Activated B cell treated with CpG ODN at 0.5 μM for 24 hours (primary cell): ENCODE data around the gene MEFV. TPM values are rescaled to one million over a fixed set of nuclear protein-coding genes. Genes with fewer than 3 reads are reported as not detected.
A peak's percentile ranks its signal among the peaks of the same experiment; 100 is the strongest.

Experiments used
- ATAC-seq: fragments of 200-7000 bp; cut with Tn5 transposase; one replicate; pipeline ENCODE4 v1.10.0; 2021; ENCODE audit warnings: low read depth, mild to moderate bottlenecking, moderate library complexity
- CTCF ChIA-PET: fragments of 350-600 bp; sonication (Branson Sonifier 250); formaldehyde crosslinking; loops from one replicate; lab custom pipeline; 2021; ENCODE audit warnings: antibody characterized with exemption; lab: Charles Lee
- POLR2A ChIA-PET: fragments of 350-600 bp; sonication (Branson Sonifier 250); formaldehyde crosslinking; loops from one replicate; lab custom pipeline; 2021; ENCODE audit warnings: antibody characterized with exemption; lab: Charles Lee
- DNase-seq: peaks from one replicate; pipeline ENCODE4 v3.0.0; 2022
- H3K27ac Mint-ChIP-seq: one replicate; pipeline ENCODE4 v1.8.0; 2020; ENCODE audit warnings: mixed read lengths
- H3K27me3 Mint-ChIP-seq: one replicate; pipeline ENCODE4 v1.8.0; 2021; ENCODE audit warnings: mixed read lengths
- H3K36me3 Mint-ChIP-seq: one replicate; pipeline ENCODE4 v1.8.0; 2021; ENCODE audit warnings: low read depth, mixed read lengths
- H3K4me1 Mint-ChIP-seq: one replicate; pipeline ENCODE4 v1.8.0; 2021; ENCODE audit warnings: mixed read lengths
- H3K4me3 Mint-ChIP-seq: one replicate; pipeline ENCODE4 v1.8.0; 2020; ENCODE audit warnings: mild to moderate bottlenecking, mixed read lengths
- H3K9me3 Mint-ChIP-seq: one replicate; pipeline ENCODE4 v1.8.0; 2020; ENCODE audit warnings: mixed read lengths
- CTCF ChIP-seq: fragments of 200-600 bp; IDR thresholded peaks from one replicate; pipeline ENCODE4 v1.8.0; 2022; ENCODE audit warnings: antibody characterized with exemption, mild to moderate bottlenecking
- intact Hi-C: fragments of 100-400 bp; cut with micrococcal nuclease; formaldehyde crosslinking; loops from one replicate; pipeline ENCODE4 v1.15.1; 2024
- total RNA-seq: library from RNA; stranded (reverse); gene quantifications from 2 replicates; pipeline ENCODE4 v1.2.3, GENCODE V29; 2022

Gene MEFV
- total RNA-seq, 1 donor from 2014 or later, result not detected

- ChIA-PET POLR2A (interaction anchor here (0.7 to 4.6 kb wide), 2 partner anchors 16 to 134 kb away, joined by 3 to 82 read pairs; partner anchors contain the start of genes ZNF174, ZNF263 and ZSCAN32), CTCF (interaction anchor here (0.7 to 1.5 kb wide), 4 partner anchors 10 to 234 kb away, joined by 3 to 8 read pairs (median 4); partner anchors contain the start of genes CLUAP1 and ZNF263)
- intact Hi-C loops, result loop anchor here (10.0 kb wide), 1 partner anchor 112 kb away; no protein-coding TSS in a partner anchor
- Mint-ChIP-seq H3K36me3 (peaks cover 35% of the 10 kb centered on the region), H3K4me1 (peaks cover 27% of the 10 kb centered on the region), H3K9me3 (no peaks in the 10 kb centered on the region), H3K4me3 (no peak overlapping the region), H3K27me3 (no peaks in the 10 kb centered on the region), H3K27ac (no peak overlapping the region)
- ATAC-seq, result no peak
- DNase-seq, result no peak
- TF ChIP-seq CTCF, result no peak
These were observed 10.6 kb upstream of the MEFV start for GRCh38 chr16:3266873-3267537.

- Mint-ChIP-seq H3K4me1 (peaks cover 27% of the 10 kb centered on the region), H3K9me3 (no peaks in the 10 kb centered on the region), H3K4me3 (peak overlapping the region; percentile 89), H3K27me3 (no peaks in the 10 kb centered on the region), H3K36me3 (peaks cover 35% of the 10 kb centered on the region), H3K27ac (peak overlapping the region; percentile 95)
- no peak for TF ChIP-seq CTCF
- ChIA-PET POLR2A (interaction anchor here (0.6 to 4.6 kb wide), 17 partner anchors 15 to 1834 kb away, joined by 3 to 82 read pairs (median 4); partner anchors contain the start of genes FLYWCH2, ZNF174, ZNF200 and ZNF213), CTCF (interaction anchor here (1.0 kb wide), 2 partner anchors 18 to 179 kb away, joined by 3 to 5 read pairs; partner anchors contain the start of genes NAA60 and ZNF597)
- intact Hi-C loops, result loop anchor here (1.0 to 10.0 kb wide), 6 partner anchors 19 to 236 kb away; partner anchors contain the start of genes TIGD7, ZNF200, ZNF263 and ZNF75A
- DNase-seq, result peak; percentile 95
- peak; percentile 89 for ATAC-seq
These were observed 8.0 kb upstream of the MEFV start for GRCh38 chr16:3264137-3265036.

GRCh38 chr16:3262517-3262916 lies 6.1 kb upstream of the MEFV start:
- Mint-ChIP-seq H3K4me3 (peak overlapping the region; percentile 89), H3K36me3 (peaks cover 20% of the 10 kb centered on the region), H3K9me3 (no peaks in the 10 kb centered on the region), H3K4me1 (peaks cover 27% of the 10 kb centered on the region), H3K27ac (peak overlapping the region; percentile 75), H3K27me3 (peaks cover 7% of the 10 kb centered on the region)
- TF ChIP-seq CTCF, result no peak
- POLR2A ChIA-PET, result interaction anchor here (0.8 to 2.6 kb wide), 3 partner anchors 20 to 112 kb away, joined by 3 to 7 read pairs (median 7); partner anchors contain the start of gene ZNF263
- DNase-seq, result no peak
- CTCF ChIA-PET, result interaction anchor here (1.2 kb wide), 1 partner anchor 238 kb away, joined by 3 read pairs; the partner anchor contains the start of gene CLUAP1
- ATAC-seq, result no peak
- intact Hi-C loops, result loop anchor here (10.0 kb wide), 1 partner anchor 108 kb away; no protein-coding TSS in a partner anchor

- ChIA-PET POLR2A (no interaction called here), CTCF (no interaction called here)
- intact Hi-C loops, result loop anchor here (10.0 kb wide), 1 partner anchor 105 kb away; no protein-coding TSS in a partner anchor
- TF ChIP-seq CTCF, result no peak
- ATAC-seq (no peak), DNase-seq (no peak)
- H3K4me1 Mint-ChIP-seq, result peaks cover 16% of the 10 kb centered on the region
- peaks cover 10% of the 10 kb centered on the region for H3K36me3 Mint-ChIP-seq
- no peaks in the 10 kb centered on the region for H3K9me3 Mint-ChIP-seq
- no peak overlapping the region for H3K27ac Mint-ChIP-seq
- no peak overlapping the region for H3K4me3 Mint-ChIP-seq
- peaks cover 7% of the 10 kb centered on the region for H3K27me3 Mint-ChIP-seq
These were observed 3.4 kb upstream of the MEFV start for GRCh38 chr16:3259836-3260235.
